GM18858 (cell line): ENCODE results near the gene NLRP3.
"Not testable (repeated sequence)": the region's sequence is repeated elsewhere in the genome, so short reads cannot be mapped to it uniquely, and the experiment has no call there.

ENCODE experiments used
- ATAC-seq: cut with Tn5 transposase; IDR thresholded peaks from one replicate; pipeline ENCODE4 v1.9.1; 2021; ENCODE audit not compliant: unreplicated experiment

NLRP3 gene

DNA sequence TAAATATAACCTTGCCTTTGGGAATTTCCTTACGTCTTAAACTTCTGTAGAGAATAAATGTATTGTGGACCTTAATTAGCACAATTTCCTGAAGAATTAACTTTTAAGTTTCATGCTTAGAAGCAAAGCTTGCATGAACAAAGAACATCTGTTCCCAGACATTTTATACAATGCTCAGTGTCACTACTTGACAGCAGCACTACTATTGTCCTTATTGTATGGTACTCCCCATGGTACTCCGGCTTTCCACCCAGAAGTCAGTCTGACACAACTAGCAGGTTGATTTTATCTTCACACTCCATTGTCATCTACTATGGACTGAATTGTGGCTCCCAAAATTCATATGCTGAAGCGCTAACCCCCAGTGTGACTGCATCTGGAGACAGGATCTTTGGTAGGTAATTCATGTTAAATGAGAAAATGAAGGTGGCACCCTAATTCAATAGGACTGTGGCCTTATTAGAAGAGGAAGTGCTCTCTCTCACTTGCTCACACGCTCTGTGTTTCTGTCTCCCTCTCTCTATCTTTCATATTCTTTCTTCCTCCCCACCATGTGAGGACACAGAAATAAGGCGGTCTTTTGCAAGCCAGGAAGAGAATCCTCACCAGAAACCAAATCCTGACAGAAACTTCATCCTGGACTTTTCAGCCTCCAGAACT lies 52.6 kb downstream of the NLRP3 start:
- no peak for ATAC-seq

DNA sequence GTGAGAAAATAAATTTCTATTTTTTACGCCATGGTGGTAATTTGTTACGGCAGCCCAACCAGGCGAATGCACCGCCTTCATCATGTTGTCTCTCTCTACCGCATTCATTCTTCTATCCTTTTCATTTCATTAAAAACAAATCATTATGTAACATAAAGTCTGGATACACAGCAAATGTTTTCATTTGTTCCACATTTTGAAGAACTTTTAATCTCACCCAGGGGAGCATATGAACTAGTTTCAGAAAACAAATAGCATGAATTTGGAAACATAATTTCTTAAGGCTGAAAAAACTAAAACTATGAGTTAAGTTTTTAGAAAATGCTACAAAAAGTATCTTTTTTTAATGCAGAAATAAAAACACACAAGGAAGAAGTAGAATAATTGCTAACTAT lies 53.2 kb downstream of the NLRP3 start:
- ATAC-seq, result no peak

DNA sequence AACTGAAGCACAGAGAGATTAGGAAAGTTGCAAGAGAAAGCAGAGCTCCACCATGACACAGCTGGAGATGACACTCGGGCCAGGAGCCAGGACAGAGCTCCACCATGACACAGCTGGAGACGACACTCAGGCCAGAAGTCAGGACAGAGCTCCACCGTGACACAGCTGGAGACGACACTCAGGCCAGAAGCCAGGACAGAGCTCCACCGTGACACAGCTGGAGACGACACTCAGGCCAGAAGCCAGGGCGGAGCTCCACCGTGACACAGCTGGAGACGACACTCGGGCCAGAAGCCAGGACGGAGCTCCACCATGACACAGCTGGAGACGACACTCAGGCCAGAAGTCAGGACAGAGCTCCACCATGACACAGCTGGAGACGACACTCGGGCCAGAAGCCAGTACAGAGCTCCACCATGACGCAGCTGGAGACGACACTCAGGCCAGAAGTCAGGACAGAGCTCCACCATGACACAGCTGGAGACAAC lies 55.0 kb downstream of the NLRP3 start:
- ATAC-seq, result not testable (repeated sequence)

DNA sequence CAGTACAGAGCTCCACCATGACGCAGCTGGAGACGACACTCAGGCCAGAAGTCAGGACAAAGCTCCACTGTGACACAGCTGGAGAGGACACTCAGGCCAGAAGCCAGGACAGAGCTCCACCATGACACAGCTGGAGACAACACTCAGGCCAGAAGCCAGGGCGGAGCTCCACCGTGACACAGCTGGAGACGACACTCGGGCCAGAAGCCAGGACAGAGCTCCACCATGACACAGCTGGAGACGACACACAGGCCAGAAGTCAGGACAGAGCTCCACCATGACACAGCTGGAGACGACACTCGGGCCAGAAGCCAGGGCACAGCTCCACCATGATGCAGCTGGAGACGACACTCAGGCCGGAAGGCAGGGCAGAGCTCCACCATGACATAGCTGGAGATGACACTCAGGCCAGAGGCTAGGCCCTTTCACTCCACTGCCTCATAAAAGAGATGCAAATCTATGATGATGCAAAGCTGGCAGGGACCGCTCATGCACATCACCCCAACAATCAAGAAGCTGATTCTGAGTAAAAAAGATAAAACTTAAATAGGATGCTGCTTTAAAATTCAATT lies 55.6 kb downstream of the NLRP3 start:
- no peak for ATAC-seq

DNA sequence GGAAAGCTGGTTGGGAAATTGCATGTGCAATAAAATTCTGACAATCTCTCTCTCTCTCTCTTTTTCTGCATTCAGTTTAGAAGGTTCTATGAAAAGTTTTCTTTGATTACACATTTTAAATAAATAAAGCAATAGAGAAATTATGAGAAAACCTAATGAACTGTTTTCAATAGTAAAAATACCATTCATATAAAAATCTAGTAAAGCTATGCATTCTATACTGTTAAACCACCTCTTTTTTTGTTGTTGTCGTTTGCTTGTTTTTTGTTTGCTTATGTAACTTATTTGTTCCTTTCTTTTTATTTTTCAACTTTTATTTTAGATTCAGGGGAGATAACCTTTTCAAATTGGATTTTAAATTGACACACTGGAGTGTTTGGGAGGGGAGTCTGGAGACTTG lies 56.1 kb downstream of the NLRP3 start:
- ATAC-seq, result no peak

DNA sequence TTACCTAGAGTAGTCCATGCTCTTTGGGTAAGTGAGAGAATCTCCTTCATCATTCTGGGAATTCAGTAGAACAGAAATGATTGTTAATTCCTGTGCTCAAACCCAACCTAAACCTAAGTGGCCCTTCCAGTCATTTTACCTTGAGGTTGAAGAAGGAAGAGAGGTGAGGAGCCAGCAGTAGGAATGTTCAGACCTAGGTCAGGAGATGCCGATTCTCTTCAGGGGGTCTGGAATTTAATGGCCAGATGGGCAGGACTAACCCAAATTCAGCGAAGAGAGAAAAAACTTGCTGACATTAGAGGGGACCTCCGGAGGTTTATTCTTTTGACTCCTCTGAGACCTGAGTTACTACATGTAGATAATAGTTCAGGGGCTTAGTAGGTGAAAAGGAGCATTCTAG lies 58.4 kb downstream of the NLRP3 start:
- no peak for ATAC-seq

DNA sequence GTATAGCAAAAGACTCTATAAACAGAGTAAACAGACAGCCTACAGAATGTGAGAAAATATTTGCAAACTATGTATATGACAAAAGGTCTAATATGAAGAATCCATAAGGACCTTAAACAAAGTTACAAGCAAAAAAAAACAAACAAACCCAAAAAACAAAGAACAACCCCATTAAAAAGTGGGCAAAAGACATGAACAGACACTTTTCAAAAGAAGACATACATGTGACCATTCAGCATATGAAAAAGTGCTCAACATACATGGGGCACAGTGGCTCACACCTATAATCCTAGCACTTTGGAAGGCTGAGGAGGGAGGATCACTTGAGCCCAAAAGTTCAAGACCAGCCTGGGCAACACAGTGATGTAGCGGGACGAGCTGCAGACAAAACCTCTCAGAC lies 59.8 kb downstream of the NLRP3 start:
- no peak for ATAC-seq

DNA sequence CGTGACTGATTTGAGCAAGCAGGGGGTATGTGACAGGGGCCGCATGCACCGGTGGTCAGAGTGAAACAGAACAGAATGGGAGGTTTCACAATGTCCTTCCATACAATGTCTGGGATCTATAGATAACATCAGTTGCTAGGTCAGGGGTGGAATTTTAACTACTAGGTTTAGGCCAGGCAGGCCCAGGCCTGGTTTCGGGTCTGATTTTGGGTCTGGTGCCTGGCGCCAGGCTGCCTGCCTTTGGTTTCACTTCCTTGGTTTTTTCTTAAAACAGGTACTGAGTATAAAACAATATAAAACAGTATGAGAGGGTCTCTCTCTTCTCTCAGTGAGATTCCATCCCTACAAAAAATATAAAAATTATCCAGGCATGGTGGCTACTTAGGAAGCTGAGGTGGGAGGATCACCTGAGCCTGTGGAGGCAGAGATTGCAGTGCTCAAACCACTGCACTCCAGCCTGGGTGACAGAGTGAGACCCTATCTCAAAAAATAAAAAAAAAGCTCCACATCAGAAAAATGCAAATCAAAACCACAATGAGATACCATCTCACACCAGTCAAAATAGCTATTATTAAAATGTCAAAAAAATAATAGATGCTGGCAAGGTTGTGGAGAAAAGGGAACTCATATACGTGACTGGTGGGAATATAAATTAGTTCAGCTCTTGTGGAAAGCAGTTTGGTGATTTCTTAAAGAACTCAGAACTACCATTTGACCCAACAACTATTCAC lies 60.5 kb downstream of the NLRP3 start:
- ATAC-seq, result not testable (repeated sequence)

DNA sequence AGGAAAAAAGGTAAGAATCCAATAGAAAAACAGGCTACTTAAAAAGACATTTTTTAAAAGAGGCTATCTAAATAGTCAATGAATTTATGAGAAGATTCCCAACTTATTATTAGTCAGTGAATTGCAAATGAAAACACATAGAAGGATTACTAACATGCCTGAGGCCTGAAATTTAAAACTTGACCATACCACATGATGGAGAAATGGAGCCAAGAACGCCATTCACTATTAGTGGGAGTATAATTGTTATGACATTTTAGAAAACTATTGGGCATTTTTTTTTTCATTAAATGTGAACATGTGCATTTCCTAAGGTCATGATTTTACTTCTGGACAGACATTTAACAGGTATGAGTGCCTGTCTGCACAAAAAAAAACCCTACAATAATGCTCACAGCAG lies 66.8 kb downstream of the NLRP3 start:
- ATAC-seq, result no peak

DNA sequence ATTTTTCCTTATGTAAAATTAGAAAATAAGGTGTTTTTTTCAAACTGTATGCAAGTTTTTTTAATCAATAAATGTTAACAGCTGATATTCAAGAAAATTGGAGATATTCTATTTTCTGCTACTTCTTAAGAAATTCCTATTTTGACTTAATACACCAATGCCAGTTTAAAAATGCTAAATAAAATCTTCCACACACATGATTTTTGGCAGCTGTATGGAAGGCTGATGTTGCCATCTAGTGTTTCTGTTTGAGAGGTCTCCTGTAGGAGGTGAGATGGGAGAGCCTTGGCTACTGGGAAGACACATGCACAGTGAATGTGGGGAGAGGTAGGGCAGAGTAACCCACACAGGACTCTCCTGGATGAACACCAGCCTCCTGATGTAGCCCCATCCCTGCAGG lies 71.1 kb downstream of the NLRP3 start:
- peak; percentile 75 for ATAC-seq

DNA sequence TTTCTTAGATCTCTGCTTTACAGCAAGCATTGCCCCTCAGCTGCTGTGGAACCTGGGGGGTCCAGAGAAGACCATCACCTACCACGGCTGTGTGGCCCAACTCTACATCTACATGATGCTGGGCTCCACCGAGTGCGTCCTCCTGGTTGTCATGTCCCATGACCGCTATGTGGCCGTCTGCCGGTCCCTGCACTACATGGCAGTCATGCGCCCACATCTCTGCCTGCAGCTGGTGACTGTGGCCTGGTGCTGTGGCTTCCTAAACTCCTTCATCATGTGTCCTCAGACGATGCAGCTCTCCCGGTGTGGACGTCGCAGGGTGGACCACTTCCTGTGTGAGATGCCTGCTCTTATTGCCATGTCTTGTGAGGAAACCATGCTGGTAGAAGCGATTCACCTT lies 75.4 kb downstream of the NLRP3 start:
- ATAC-seq, result no peak

DNA sequence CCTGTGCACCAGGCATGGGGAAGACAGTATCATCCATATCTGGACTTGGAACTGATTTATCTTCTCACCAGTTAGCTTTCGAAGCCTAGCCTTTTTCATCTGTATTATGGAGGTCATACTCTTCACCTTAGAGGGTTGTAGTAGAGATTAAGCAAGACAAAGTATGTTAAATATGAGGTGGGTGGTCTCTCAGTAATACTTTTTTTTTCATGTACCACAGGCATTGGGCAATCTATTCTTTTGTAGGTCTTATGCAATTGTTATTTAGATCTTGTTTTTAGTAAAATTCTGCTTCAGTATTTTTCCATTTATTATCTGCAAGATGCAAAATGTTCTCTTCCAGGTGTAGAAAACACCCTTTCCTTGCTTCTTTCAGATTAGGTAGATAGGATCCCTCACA lies 77.1 kb downstream of the NLRP3 start:
- no peak for ATAC-seq

DNA sequence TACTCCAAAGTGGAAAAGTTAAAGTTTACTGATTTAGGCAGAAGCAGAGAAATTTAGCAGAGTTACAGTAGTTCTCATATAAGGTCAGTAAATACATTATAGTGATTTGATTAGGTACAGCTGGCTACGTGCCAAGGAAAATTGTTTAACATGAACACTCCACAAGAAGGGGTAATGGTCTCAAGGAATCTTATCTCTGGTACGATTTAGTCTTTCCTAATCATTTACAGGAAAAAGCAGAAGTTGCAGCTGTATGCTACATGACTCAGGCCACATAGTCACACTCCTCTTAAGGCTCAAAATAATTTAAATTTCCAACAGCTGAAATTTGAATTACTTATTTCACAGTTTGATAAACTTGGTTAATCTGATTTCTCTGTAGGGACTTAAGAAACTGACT lies 78.8 kb downstream of the NLRP3 start:
- ATAC-seq, result no peak

DNA sequence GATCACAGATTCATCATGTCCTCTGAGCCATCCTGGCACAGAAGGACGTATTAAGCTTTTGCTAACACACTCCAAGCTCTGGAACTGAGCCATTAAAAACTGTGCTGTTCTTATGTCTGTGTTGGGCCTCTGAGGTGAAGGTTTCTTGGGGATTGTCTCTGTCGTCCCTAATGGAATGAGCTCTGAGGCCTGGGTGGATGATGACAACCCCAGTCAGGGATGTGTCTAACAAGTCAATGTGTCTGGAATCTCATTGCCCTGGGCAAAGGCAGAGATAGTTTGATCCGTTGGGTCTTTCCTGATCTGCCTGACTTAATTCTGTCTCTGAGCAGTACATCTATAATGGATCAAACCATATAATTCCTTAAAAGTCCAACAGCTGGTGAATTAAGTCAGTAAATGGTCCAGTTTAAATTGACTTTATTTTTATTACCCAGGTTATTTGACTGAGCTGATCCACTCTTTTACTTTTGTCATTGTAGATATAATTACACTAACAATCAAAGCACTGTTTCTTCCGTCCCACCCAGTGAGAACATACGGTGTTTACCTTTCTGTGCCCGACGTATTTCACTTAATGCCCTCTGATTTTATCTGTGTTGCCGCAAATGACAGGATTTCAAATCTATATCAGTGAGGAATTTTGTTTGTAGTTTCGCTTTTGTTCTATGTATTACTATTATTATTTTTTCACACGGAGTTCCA lies 80.8 kb downstream of the NLRP3 start:
- no peak for ATAC-seq
